OCI-LY3 (cell line): ENCODE measurements around the gene TMEM239.

ENCODE experiments used
- H2AFZ ChIP-seq: fragments of 200-600, 300-600 bp; shearing (Covaris generic); 2 replicates; pipeline ENCODE4 v1.6.0; 2014; ENCODE audit warnings: antibody characterized with exemption, low read depth, low read length
- H3K27ac ChIP-seq: fragments of 200-600, 300-600 bp; sonication (generic); 2 replicates; pipeline ENCODE4 v1.5.1; 2014; ENCODE audit warnings: mild to moderate bottlenecking, low read length, moderate library complexity, mixed read lengths
- H3K27me3 ChIP-seq: fragments of 200-600, 300-600 bp; sonication (generic); 2 replicates; pipeline ENCODE4 v1.6.1; 2014; ENCODE audit warnings: low read depth, low read length, mixed read lengths
- H3K36me3 ChIP-seq: fragments of 200-600, 300-600 bp; sonication (generic); replicated peaks from 2 replicates; pipeline ENCODE3; 2014; ENCODE audit warnings: low read depth, low read length, mixed read lengths
- H3K4me1 ChIP-seq: fragments of 300-600, 200-600 bp; sonication (generic); 2 replicates; pipeline ENCODE4 v1.6.1; 2014; ENCODE audit warnings: low read length, mixed read lengths
- H3K4me2 ChIP-seq: fragments of 200-600, 300-600 bp; sonication (generic); 2 replicates; pipeline ENCODE4 v1.6.1; 2014; ENCODE audit warnings: low read length, mixed read lengths
- H3K4me3 ChIP-seq: fragments of 300-600, 200-600 bp; sonication (generic); 2 replicates; pipeline ENCODE4 v1.5.1; 2014; ENCODE audit warnings: antibody characterized with exemption, mild to moderate bottlenecking, low read length, moderate library complexity
- H3K79me2 ChIP-seq: fragments of 300-600, 200-600 bp; shearing (Covaris generic); 2 replicates; pipeline ENCODE4 v1.6.1; 2014; ENCODE audit warnings: mild to moderate bottlenecking, low read length, mixed read lengths
- H3K9ac ChIP-seq: fragments of 300-600, 200-600 bp; shearing (Covaris generic); 2 replicates; pipeline ENCODE4 v1.6.0; 2014; ENCODE audit warnings: mild to moderate bottlenecking, low read length, moderate library complexity
- H3K9me3 ChIP-seq: fragments of 200-600, 300-600 bp; shearing (Covaris generic); 2 replicates; pipeline ENCODE4 v1.6.1; 2014; ENCODE audit warnings: low read length, mixed read lengths; ENCODE audit not compliant: insufficient read depth
- H4K20me1 ChIP-seq: fragments of 200-600, 300-600 bp; sonication (generic); 2 replicates; pipeline ENCODE4 v1.6.1; 2016; ENCODE audit warnings: low read length, mixed read lengths; ENCODE audit not compliant: insufficient read depth
- CTCF ChIP-seq: fragments of 200-600, 300-600 bp; sonication (generic); IDR thresholded peaks from 2 replicates; pipeline ENCODE4 v1.5.1; 2014; ENCODE audit warnings: antibody characterized with exemption, low read length, low read depth
- EZH2phosphoT487 ChIP-seq: fragments of 200-600 bp; shearing (Covaris generic); IDR thresholded peaks from 2 replicates; pipeline ENCODE4 v1.6.1; 2018; ENCODE audit warnings: antibody characterized with exemption, mixed run types, low read depth

Gene TMEM239

GRCh38 chr20:2817891-2818595 is 1.9 kb downstream of the TMEM239 start:
- H2AFZ ChIP-seq, result no peak overlapping the region
- H3K79me2 ChIP-seq, result no peaks in the 10 kb centered on the region
- H3K27me3 ChIP-seq, result no peaks in the 10 kb centered on the region
- no peaks in the 10 kb centered on the region for H3K4me1 ChIP-seq
- H4K20me1 ChIP-seq, result no peaks in the 10 kb centered on the region
- H3K27ac ChIP-seq, result no peak overlapping the region
- H3K4me3 ChIP-seq, result no peak overlapping the region
- no peaks in the 10 kb centered on the region for H3K36me3 ChIP-seq
- no peaks in the 10 kb centered on the region for H3K9me3 ChIP-seq
- no peak overlapping the region for H3K9ac ChIP-seq
- no peak overlapping the region for H3K4me2 ChIP-seq
- TF ChIP-seq EZH2phosphoT487 (no peak), CTCF (no peak)

- TF ChIP-seq EZH2phosphoT487 (no peak), CTCF (no peak)
- Histone ChIP-seq H3K27ac (no peak overlapping the region), H2AFZ (no peak overlapping the region), H3K79me2 (no peaks in the 10 kb centered on the region), H3K36me3 (no peaks in the 10 kb centered on the region), H3K4me3 (no peak overlapping the region), H3K27me3 (no peaks in the 10 kb centered on the region), H3K4me2 (no peak overlapping the region), H3K9me3 (no peaks in the 10 kb centered on the region), H3K9ac (no peak overlapping the region), H4K20me1 (no peaks in the 10 kb centered on the region), H3K4me1 (no peaks in the 10 kb centered on the region)
These were observed 4.1 kb downstream of the TMEM239 start for GRCh38 chr20:2820084-2820895.

- Histone ChIP-seq H4K20me1 (no peaks in the 10 kb centered on the region), H3K9ac (no peak overlapping the region), H3K4me3 (no peak overlapping the region), H3K9me3 (no peaks in the 10 kb centered on the region), H3K4me1 (no peaks in the 10 kb centered on the region), H3K4me2 (no peak overlapping the region), H3K27me3 (no peaks in the 10 kb centered on the region), H3K36me3 (no peaks in the 10 kb centered on the region), H3K79me2 (no peaks in the 10 kb centered on the region), H3K27ac (no peak overlapping the region), H2AFZ (no peak overlapping the region)
- no peak for TF ChIP-seq CTCF
- no peak for TF ChIP-seq EZH2phosphoT487
These were observed 5.0 kb downstream of the TMEM239 start for GRCh38 chr20:2820896-2821869.
